Keratinocyte (primary cell): ENCODE measurements around the gene UNC13C. TPM values are rescaled to one million over a fixed set of nuclear protein-coding genes. Genes with fewer than 3 reads are reported as not detected.

Experiments used
- DNase-seq: peaks from one replicate; pipeline ENCODE4 v3.0.0-alpha.2; 2011; ENCODE audit warnings: low read depth, missing footprints, low spot score
- FAIRE-seq: peaks from 2 replicates; lab custom pipeline; 2011; peaks lifted over from hg19 to GRCh38; lab: Jason Lieb, UNC
- H2AFZ ChIP-seq: 2 replicates; pipeline ENCODE4 v1.6.0; 2012; ENCODE audit warnings: low read length, control low read depth, inconsistent platforms; ENCODE audit not compliant: control insufficient read depth
- H3K27ac ChIP-seq: 2 replicates; pipeline ENCODE4 v1.5.1; 2011; ENCODE audit warnings: low read length; ENCODE audit not compliant: control insufficient read depth, insufficient read depth
- H3K27me3 ChIP-seq: 3 replicates; pipeline ENCODE4 v1.6.0; 2011; ENCODE audit warnings: low read length; ENCODE audit not compliant: control insufficient read depth, insufficient read depth; ENCODE audit errors: extremely low read depth
- H3K36me3 ChIP-seq, 2 experiments: 2 replicates in 1 of 2; 3 replicates in 1 of 2; pipeline ENCODE4 v1.5.1; 2011; ENCODE audit warnings: low read length in 2 of 2, mild to moderate bottlenecking in 1 of 2; ENCODE audit not compliant: control insufficient read depth in 2 of 2, insufficient read depth in 2 of 2; ENCODE audit errors: extremely low read depth in 1 of 2
- H3K4me1 ChIP-seq: 3 replicates; pipeline ENCODE4 v1.5.1; 2011; ENCODE audit warnings: low read length; ENCODE audit not compliant: control insufficient read depth, insufficient read depth; ENCODE audit errors: extremely low read depth
- H3K4me2 ChIP-seq: 3 replicates; pipeline ENCODE4 v1.6.0; 2011; ENCODE audit warnings: low read depth, low read length; ENCODE audit not compliant: control insufficient read depth, insufficient read depth; ENCODE audit errors: extremely low read depth
- H3K4me3 ChIP-seq, 3 experiments: fragments of 200-600 bp in 1 of 3; sonication (generic) in 1 of 3; 2 replicates in 2 of 3; 3 replicates in 1 of 3; pipeline ENCODE4 v1.5.1; 2011 to 2016; ENCODE audit warnings: low read length in 3 of 3, mild to moderate bottlenecking in 3 of 3, control low read depth in 2 of 3, inconsistent platforms in 1 of 3, low read depth in 1 of 3, mixed read lengths in 1 of 3, mixed run types in 1 of 3, moderate library complexity in 1 of 3; ENCODE audit not compliant: control insufficient read depth in 2 of 3, insufficient read depth in 2 of 3; ENCODE audit errors: extremely low read depth in 1 of 3
- H3K79me2 ChIP-seq: 2 replicates; pipeline ENCODE4 v1.6.0; 2012; ENCODE audit warnings: low read length; ENCODE audit not compliant: control insufficient read depth, insufficient read depth
- H3K9ac ChIP-seq: 3 replicates; pipeline ENCODE4 v1.6.0; 2011; ENCODE audit warnings: low read length; ENCODE audit not compliant: control insufficient read depth, insufficient read depth; ENCODE audit errors: extremely low read depth
- H3K9me1 ChIP-seq: 3 replicates; pipeline ENCODE4 v1.6.0; 2011; ENCODE audit warnings: low read length; ENCODE audit not compliant: control insufficient read depth, insufficient read depth; ENCODE audit errors: extremely low read depth
- H3K9me3 ChIP-seq: 2 replicates; pipeline ENCODE4 v1.5.1; 2012; ENCODE audit warnings: low read depth, low read length; ENCODE audit not compliant: control insufficient read depth
- H4K20me1 ChIP-seq: 3 replicates; pipeline ENCODE4 v1.6.0; 2011; ENCODE audit warnings: low read length; ENCODE audit not compliant: control insufficient read depth, insufficient read depth; ENCODE audit errors: extremely low read depth
- EZH2 ChIP-seq: IDR thresholded peaks from one replicate; pipeline ENCODE4 v1.6.1; 2012; ENCODE audit warnings: inconsistent platforms, mild to moderate bottlenecking, low read length, moderate library complexity
- dilution Hi-C: fragments of 300-500 bp; cut with MboI; formaldehyde crosslinking; loops from one replicate; pipeline ENCODE4 v1.7.0; 2020; ENCODE audit warnings: low sequenced_read_pairs; ENCODE audit not compliant: extremely low pct_ligation_motif_present
- polyA plus RNA-seq, 5 experiments: library from polyadenylated mRNA; depleted of rRNA in 3 of 5; stranded (reverse) in 3 of 5; stranded (forward) in 1 of 5; unstranded in 1 of 5; fragments of >200 nt; gene quantifications; 1 replicate in 1 of 5; 2 replicates in 3 of 5; 3 replicates in 1 of 5; pipeline versions ENCODE4 v1.2.1 to v1.2.3, GENCODE V29; 2011 to 2012; ENCODE audit warnings: missing spikeins in 2 of 5, low read depth in 1 of 5, low replicate concordance in 1 of 5
- TF ChIP-seq, protein P1 (sequence below), 3 experiments: IDR thresholded peaks in 1 of 3; conservative IDR thresholded peaks in 1 of 3; optimal IDR thresholded peaks in 1 of 3; 2 replicates in 2 of 3; 3 replicates in 1 of 3; pipeline versions ENCODE3 to v1.5.1; 2011; ENCODE audit warnings: low read length in 3 of 3, mild to moderate bottlenecking in 3 of 3, moderate library complexity in 2 of 3, control low read depth in 1 of 3, inconsistent platforms in 1 of 3; ENCODE audit not compliant: insufficient read depth in 2 of 3; ENCODE audit errors: extremely low read depth in 1 of 3

Gene UNC13C
- polyA plus RNA-seq, 1 donor (not counting 4 experiments of a cell fraction or from before 2014, with no cell fraction given): not detected

DNA sequence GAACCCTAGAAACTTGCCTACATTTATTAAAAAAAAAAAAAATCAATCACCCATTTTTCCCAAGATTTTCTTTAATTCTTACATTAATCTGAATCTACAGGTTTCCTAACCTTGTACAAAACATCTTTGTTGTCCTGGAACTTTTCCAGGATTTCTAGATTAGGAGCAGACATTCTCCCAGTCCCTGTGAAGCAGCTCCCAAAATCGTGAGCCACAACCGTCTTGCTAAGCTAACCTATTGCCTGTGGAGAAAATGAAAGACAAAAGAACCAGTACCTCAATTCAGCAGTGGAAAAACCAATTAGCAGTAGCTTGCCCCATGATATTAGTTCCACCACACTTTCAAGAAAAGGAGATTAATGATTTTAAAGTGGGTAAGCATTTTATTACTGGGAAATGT, 522.1 kb downstream of the UNC13C start:
- TF ChIP-seq, protein P1, sequence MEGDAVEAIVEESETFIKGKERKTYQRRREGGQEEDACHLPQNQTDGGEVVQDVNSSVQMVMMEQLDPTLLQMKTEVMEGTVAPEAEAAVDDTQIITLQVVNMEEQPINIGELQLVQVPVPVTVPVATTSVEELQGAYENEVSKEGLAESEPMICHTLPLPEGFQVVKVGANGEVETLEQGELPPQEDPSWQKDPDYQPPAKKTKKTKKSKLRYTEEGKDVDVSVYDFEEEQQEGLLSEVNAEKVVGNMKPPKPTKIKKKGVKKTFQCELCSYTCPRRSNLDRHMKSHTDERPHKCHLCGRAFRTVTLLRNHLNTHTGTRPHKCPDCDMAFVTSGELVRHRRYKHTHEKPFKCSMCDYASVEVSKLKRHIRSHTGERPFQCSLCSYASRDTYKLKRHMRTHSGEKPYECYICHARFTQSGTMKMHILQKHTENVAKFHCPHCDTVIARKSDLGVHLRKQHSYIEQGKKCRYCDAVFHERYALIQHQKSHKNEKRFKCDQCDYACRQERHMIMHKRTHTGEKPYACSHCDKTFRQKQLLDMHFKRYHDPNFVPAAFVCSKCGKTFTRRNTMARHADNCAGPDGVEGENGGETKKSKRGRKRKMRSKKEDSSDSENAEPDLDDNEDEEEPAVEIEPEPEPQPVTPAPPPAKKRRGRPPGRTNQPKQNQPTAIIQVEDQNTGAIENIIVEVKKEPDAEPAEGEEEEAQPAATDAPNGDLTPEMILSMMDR (optimal IDR thresholded peaks at IDR 0.05 in 1 of 3, IDR thresholded peaks at IDR 0.05 in 1 of 3, conservative IDR thresholded peaks at IDR 0.05 in 1 of 3; ENCODE audit: extremely low read depth in 1 of 3, insufficient read depth in 2 of 3, low read length in 3 of 3): no peak
- no peak for TF ChIP-seq EZH2
- FAIRE-seq: no peak
- H3K9me3 ChIP-seq: no peaks in the 10 kb centered on the region
- H2AFZ ChIP-seq: no peak overlapping the region
- no peak overlapping the region for H3K4me2 ChIP-seq
- dilution Hi-C loops: no loop called here
- no peaks in the 10 kb centered on the region for H3K27me3 ChIP-seq
- no peaks in the 10 kb centered on the region for H3K36me3 ChIP-seq
- no peaks in the 10 kb centered on the region for H3K9me1 ChIP-seq
- no peak overlapping the region for H3K27ac ChIP-seq
- H4K20me1 ChIP-seq: no peaks in the 10 kb centered on the region
- no peaks in the 10 kb centered on the region for H3K79me2 ChIP-seq
- H3K4me3 ChIP-seq: no peak overlapping the region
- no peaks in the 10 kb centered on the region for H3K4me1 ChIP-seq
- no peak overlapping the region for H3K9ac ChIP-seq
- DNase-seq: no peak

DNA sequence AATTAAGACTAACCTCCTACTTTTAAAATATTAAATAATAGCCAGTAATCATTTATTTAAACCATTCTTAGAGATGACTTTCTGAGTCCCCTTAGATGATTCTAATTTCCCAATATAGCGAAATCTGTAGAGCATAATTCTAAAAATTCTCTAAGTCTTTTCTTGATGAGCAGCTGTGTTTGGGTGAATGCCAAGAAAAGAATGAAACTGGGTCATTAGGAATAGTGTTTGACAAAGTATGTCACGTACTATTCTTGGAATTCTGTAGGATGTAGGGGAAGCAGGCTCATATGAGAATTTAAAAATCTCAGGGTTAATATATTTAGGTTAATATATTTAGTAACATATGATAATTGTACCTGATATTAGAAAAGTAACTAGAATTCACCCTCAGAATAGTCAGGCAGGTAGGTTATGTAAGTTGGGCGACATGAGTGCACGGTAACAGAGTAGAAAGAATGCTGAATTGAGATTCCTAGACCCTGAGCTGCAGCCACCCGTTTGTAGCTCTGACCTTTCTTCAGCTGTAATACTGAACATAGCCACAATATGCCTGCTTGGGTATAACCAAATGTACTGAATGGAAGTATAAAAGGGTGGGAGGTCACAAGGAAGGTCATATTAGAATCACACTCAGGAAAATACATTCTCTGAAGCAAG, 524.3 kb downstream of the UNC13C start:
- no peaks in the 10 kb centered on the region for H3K4me1 ChIP-seq
- no peaks in the 10 kb centered on the region for H4K20me1 ChIP-seq
- TF ChIP-seq, protein P1 (optimal IDR thresholded peaks at IDR 0.05 in 1 of 3, IDR thresholded peaks at IDR 0.05 in 1 of 3, conservative IDR thresholded peaks at IDR 0.05 in 1 of 3; ENCODE audit: extremely low read depth in 1 of 3, insufficient read depth in 2 of 3, low read length in 3 of 3): no peak
- no peak for TF ChIP-seq EZH2
- H3K9me1 ChIP-seq: no peaks in the 10 kb centered on the region
- H2AFZ ChIP-seq: no peak overlapping the region
- no peaks in the 10 kb centered on the region for H3K9me3 ChIP-seq
- no peak overlapping the region for H3K4me3 ChIP-seq
- FAIRE-seq (no peak), DNase-seq (no peak)
- dilution Hi-C loops: no loop called here
- H3K27me3 ChIP-seq: no peaks in the 10 kb centered on the region
- H3K27ac ChIP-seq: no peak overlapping the region
- H3K4me2 ChIP-seq: no peak overlapping the region
- no peaks in the 10 kb centered on the region for H3K36me3 ChIP-seq
- H3K79me2 ChIP-seq: no peaks in the 10 kb centered on the region
- H3K9ac ChIP-seq: no peak overlapping the region
